Cortex of kidney (tissue), 1 donor: ENCODE data around the gene PPP4R1.

Source experiments
- DNase-seq: peaks from one replicate; lab custom pipeline; 2025; lab: John Stamatoyannopoulos, UW

PPP4R1 gene

DNA sequence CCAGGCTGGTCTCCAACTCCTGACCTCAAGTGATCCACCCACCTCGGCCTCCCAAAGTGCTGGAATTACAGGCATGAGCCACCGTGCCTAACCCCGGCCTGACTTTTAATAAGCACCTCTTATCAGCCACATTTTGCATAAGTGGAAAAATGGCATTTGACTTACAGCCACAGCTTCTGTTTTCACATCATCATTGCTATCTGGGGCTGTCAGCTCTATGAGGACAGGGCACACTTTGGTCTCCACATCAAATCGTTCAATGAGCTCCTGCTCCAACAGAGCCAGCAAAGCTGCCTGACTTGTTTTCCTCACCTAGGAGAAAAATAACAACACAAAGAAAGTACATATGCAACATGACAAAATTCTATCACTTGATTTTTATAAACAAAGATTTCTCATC lies 26.4 kb downstream of the PPP4R1 start:
- DNase-seq, result no peak

DNA sequence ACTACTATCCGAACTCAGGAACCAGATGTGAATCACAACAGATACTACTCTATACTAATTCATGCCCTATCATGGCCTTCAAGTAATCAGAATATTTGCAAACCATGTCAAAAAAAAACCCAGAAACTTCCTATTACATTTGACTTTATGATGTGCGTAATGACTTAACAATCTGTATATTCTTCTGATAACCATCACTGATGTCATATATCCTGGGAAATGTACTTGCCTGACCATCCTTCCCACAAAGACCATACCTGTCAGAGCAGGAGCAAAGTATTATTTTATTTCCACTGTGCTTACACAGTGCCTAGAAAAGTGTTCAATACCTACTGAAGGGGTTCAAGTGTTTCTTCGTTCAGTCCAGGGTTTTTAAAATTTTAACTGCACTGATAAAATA lies 27.5 kb downstream of the PPP4R1 start:
- no peak for DNase-seq

- DNase-seq, result no peak
Observed at GRCh38 chr18:9581667-9582066, 32.7 kb downstream of the PPP4R1 start.

GRCh38 chr18:9578306-9578705 lies 36.1 kb downstream of the PPP4R1 start:
- no peak for DNase-seq

DNA sequence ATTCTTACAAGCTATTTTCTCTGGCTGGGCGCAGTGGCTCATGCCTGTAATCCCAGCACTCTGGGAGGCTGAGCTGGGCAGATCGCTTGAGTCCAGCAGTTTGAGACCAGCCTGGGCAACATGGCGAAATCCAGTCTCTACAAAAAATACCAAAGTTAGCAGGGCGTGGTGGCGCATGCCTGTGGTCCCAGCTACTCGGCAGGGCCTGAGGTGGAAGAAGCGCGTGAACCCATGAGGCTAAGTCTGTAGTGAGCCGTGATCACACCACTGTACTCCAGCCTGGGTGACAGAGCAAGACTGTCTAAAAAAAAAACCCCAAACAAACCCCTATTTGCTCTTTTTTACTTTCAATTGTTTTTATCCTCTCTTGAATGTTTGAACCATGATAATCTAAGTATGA lies 37.0 kb downstream of the PPP4R1 start:
- DNase-seq, result no peak

- no peak for DNase-seq
Observed at GRCh38 chr18:9575558-9575957, 38.8 kb downstream of the PPP4R1 start.

GRCh38 chr18:9574473-9575115 lies 39.8 kb downstream of the PPP4R1 start:
- DNase-seq, result no peak

- no peak for DNase-seq
Observed at GRCh38 chr18:9571546-9571945, 42.8 kb downstream of the PPP4R1 start.

DNA sequence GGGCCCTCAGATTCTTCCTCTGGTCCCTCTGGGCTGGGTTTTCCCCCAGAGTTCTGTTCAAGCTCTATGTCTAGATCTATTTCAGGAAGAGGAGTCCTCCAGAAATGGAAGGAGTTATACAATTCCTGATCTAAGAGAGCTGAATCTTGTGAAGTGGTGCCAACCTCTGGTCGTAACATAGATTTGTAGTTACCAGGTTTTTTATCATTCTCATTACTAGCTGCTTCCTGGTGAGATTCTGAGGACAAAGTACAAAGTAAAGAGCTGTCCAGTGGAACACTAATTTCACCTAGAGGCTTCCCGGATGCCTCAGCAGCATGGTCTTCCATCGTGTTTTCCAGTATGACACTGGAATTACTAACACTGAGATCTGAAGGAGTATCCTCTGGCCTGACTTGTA lies 44.1 kb downstream of the PPP4R1 start:
- DNase-seq, result no peak

- no peak for DNase-seq
Observed at GRCh38 chr18:9569178-9569577, 45.2 kb downstream of the PPP4R1 start.

DNA sequence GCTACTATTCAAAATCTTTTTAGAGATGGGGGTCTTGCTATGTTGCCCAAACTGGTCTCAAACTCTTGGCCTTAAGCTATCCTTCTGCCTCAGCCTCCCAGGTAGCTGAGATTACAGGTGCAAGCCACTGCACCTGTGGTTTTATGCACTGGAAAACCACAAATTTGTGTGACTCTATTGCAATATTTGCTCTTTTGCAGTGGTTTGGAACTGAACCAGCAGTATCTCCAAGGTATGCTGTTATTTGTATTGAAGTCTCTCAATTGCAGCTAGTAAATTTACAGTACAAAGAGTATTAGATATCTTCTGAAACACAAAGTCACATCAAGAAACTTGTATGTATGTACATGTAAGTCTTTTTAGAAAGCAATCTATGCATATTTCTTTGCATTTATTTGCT lies 46.2 kb downstream of the PPP4R1 start:
- DNase-seq, result no peak

- DNase-seq, result no peak
Observed at GRCh38 chr18:9565407-9565806, 49.0 kb downstream of the PPP4R1 start.

DNA sequence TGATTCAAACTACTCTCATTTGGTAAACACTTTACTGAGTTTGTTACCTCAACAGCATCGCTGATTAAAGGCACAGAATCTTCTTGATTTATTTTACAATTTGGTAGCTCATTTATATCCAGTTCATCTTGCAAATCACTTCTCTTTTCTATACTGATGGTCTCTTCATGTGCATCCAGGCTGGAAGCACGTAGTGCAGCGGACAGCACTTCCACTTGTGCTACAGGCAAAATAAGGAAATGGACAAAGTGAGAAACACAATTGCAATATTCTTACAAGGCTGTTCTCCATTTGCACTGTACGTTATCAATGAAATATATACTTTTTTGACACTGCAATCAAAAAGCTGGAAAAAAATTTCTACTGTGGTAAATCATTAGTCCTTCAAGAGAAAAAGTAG lies 51.0 kb downstream of the PPP4R1 start:
- DNase-seq, result no peak

DNA sequence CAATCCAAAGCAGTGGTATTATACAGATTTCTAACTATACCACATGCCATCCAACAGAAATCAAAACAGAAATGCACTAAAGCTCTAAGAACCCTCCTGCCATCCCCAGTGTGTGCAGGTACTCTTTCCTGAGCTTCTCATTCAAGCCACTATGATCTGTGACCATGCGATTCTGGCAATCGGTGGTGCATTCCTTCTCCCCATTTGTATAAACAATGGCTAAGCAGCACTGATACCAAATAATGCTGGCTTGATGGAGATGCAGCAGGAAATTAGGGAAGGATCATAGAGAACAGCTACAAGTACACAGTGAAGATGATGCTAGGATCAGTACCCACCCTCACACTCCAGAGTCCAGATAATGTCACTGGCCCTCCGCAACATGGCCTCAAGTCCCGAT lies 51.8 kb downstream of the PPP4R1 start:
- no peak for DNase-seq

DNA sequence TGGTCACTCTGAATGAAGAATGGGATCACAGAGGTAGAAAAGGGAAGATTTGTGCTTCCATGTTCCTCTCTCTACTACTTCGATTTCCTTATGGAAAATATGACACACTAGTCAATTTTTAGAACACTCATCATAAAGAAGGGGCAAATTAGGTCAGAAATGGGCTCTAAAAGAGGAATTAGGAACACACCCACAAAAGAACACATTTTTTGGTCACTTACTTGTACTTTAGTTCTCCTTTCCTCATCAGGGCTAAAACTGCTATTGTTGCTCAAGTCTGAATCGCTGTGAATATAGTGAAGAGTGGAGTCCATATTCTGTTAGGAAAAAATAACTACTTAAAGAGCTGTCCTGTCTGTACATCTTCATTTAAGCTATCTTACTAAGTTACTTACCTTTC lies 52.6 kb downstream of the PPP4R1 start:
- no peak for DNase-seq

GRCh38 chr18:9559253-9559652 lies 55.1 kb downstream of the PPP4R1 start:
- DNase-seq, result no peak

DNA sequence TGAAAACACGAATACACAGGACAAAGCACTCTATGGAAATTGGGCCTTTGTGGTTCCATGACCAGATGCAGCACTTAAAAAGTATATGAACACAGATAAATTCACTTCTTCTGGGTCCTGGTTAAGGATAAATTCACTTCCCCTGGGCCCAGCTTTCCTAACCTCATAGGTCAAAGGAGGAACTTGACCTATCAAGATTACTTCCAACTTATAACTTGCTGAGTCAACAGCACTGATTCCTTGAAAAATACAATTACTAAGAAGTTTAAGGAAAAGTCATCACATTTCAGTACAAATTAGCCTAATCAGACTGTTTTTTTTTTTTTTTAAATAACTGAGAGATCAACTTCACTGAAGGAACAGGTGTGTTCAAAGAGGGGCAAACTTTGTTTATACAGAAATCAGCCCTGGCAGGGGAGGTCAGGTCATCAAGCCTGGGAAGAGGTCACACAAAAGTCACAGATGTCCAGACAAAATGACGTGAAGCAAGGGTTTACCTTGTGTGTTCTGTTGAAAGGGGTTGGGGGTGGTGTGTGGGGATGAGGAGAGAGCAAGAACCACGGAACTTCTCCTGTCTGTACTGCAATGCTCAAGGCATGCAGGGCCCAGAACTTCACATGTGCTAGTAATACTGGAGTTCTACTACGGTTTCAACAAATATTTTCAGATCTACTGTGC lies 55.8 kb downstream of the PPP4R1 start:
- DNase-seq, result no peak

GRCh38 chr18:9557250-9557943 lies 57.0 kb downstream of the PPP4R1 start:
- DNase-seq, result no peak

GRCh38 chr18:9552616-9553015 lies 61.7 kb downstream of the PPP4R1 start:
- no peak for DNase-seq

DNA sequence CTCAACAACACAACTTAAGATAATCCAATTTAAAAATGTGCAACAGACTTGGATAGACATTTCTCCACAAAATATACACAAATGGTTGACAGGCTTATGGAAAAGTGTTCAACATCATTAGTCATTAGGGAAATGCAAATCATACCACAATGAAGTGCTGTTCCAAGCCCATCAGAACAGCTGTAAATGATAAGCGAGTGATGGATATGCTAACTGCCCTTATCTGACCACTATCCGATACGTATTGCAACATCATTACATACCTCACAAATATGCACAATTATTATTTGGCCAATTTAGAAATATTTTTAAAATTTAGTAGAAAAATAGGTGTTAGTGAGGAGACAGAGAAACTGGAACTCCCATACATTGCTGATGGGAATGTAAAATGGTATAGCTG lies 62.2 kb downstream of the PPP4R1 start:
- no peak for DNase-seq

GRCh38 chr18:9550429-9550828 lies 63.9 kb downstream of the PPP4R1 start:
- DNase-seq, result no peak

DNA sequence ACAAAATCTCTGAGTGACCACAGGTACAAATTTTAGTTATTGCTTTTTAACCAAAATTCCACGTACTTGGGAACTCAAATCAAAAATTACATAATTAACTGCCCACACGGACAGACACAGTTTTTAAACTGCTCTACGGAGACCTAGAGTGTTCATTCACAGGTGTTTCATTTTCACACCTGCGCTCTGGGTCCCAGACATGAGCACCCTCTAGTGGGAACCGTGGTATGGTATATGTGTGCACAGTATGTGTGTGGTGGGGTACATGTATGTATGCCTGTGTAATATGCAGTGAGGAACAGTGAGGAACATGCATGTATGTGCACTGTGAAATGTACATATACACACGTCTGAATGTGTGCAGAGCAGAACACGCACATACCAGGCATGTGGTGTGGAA lies 65.0 kb downstream of the PPP4R1 start:
- DNase-seq, result no peak

DNA sequence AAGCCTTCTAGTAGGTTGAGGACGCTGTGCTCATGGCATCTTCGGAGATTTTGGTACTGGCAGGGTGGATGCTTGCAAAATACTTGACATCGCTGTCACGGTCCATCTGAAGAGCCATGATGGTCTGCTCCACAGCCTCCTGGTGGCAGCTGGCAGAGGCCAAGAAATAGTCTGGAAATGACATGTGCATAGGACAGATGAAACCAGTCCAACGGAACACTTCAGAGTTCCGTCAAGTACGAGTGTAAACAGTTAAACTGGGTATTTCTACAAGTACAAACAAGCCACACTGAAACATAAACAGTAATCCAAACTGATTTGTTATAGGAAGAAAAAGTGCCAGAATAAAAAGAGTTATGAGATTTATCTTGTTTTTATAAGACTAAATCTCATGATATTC lies 66.6 kb downstream of the PPP4R1 start:
- no peak for DNase-seq

GRCh38 chr18:9546468-9546867 lies 67.9 kb downstream of the PPP4R1 start:
- DNase-seq, result no peak
